Fibroblast of lung (primary cell): ENCODE results near the gene SLIT2.

ENCODE experiments used
- CTCF ChIP-seq, 2 donors: IDR thresholded peaks in 1 of 2; conservative IDR thresholded peaks in 1 of 2; 1 replicate in 1 of 2; 2 replicates in 1 of 2; pipeline ENCODE4 v1.5.1; 2011 to 2012; ENCODE audit warnings: low read length in 2 of 2, control low read depth in 1 of 2, inconsistent platforms in 1 of 2, low read depth in 1 of 2, mild to moderate bottlenecking in 1 of 2
- EZH2 ChIP-seq: IDR thresholded peaks from 2 replicates; pipeline ENCODE4 v1.5.1; 2012; ENCODE audit warnings: low read length, control low read depth, mild to moderate bottlenecking; ENCODE audit errors: missing control alignments

GRCh38 chr4:20253735-20254409, 2.2 kb downstream of the SLIT2 start:
- TF ChIP-seq CTCF (conservative IDR thresholded peaks at IDR 0.05 in 1 of 2, IDR thresholded peaks at IDR 0.05 in 1 of 2; ENCODE audit: low read depth in 1 of 2, low read length in 2 of 2), result no peak
- TF ChIP-seq EZH2, result no peak
